ENCODE data around the gene ADGRB2.

DNA sequence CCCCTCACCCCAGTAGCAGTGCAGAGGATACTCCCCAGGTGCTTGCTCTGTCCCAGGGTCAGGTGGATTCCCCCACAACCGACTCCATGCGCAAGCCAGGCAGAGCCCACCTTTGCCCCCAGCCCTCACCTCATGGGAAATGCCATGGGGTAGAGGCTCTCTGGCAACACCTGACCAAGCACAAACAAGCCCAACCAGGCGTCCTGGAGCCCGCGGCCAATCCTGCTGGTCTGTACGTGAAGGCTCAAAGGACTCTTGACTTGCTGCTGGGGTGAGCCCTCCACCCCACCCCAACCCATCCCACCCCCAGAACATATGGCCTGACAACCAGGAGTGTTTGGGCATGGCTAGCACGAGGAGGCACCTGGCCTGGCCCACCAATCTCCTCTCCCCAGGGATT lies 1.8 kb downstream of the ADGRB2 start:
- TF ChIP-seq, protein P1, sequence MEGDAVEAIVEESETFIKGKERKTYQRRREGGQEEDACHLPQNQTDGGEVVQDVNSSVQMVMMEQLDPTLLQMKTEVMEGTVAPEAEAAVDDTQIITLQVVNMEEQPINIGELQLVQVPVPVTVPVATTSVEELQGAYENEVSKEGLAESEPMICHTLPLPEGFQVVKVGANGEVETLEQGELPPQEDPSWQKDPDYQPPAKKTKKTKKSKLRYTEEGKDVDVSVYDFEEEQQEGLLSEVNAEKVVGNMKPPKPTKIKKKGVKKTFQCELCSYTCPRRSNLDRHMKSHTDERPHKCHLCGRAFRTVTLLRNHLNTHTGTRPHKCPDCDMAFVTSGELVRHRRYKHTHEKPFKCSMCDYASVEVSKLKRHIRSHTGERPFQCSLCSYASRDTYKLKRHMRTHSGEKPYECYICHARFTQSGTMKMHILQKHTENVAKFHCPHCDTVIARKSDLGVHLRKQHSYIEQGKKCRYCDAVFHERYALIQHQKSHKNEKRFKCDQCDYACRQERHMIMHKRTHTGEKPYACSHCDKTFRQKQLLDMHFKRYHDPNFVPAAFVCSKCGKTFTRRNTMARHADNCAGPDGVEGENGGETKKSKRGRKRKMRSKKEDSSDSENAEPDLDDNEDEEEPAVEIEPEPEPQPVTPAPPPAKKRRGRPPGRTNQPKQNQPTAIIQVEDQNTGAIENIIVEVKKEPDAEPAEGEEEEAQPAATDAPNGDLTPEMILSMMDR (IDR thresholded peaks at IDR 0.05) = no peak
- no peak for TF ChIP-seq POLR2A (IDR thresholded peaks at IDR 0.05)
